GM18520 (cell line): ENCODE results near the gene LMNB1.
"Not testable (repeated sequence)": the region's sequence is repeated elsewhere in the genome, so short reads cannot be mapped to it uniquely, and the experiment has no call there.

Experiments used
- ATAC-seq: cut with Tn5 transposase; IDR thresholded peaks from one replicate; pipeline ENCODE4 v1.9.1; 2021; ENCODE audit not compliant: unreplicated experiment

LMNB1 gene

GRCh38 chr5:126818736-126819135, 41.8 kb downstream of the LMNB1 start:
- ATAC-seq, result no peak

- ATAC-seq, result no peak
Observed at GRCh38 chr5:126819253-126819652, 42.3 kb downstream of the LMNB1 start.

- no peak for ATAC-seq
Observed at GRCh38 chr5:126826619-126827215, 49.8 kb downstream of the LMNB1 start.

GRCh38 chr5:126829098-126829497, 52.2 kb downstream of the LMNB1 start:
- ATAC-seq, result no peak

GRCh38 chr5:126830061-126830460, 53.1 kb downstream of the LMNB1 start:
- no peak for ATAC-seq

GRCh38 chr5:126831156-126831555, 54.2 kb downstream of the LMNB1 start:
- ATAC-seq, result no peak

GRCh38 chr5:126836778-126837177, 59.8 kb downstream of the LMNB1 start:
- no peak for ATAC-seq

- no peak for ATAC-seq
Observed at GRCh38 chr5:126837242-126837641, 60.3 kb downstream of the LMNB1 start.

- ATAC-seq, result no peak
Observed at GRCh38 chr5:126837906-126838539, 61.1 kb downstream of the LMNB1 start.

- not testable (repeated sequence) for ATAC-seq
Observed at GRCh38 chr5:126839407-126839806, 62.5 kb downstream of the LMNB1 start.

GRCh38 chr5:126843375-126843774, 66.4 kb downstream of the LMNB1 start:
- ATAC-seq, result not testable (repeated sequence)

- not testable (repeated sequence) for ATAC-seq
Observed at GRCh38 chr5:126845470-126846070, 68.6 kb downstream of the LMNB1 start.

GRCh38 chr5:126846344-126846743, 69.4 kb downstream of the LMNB1 start:
- no peak for ATAC-seq

GRCh38 chr5:126846744-126847455, 70.0 kb downstream of the LMNB1 start:
- no peak for ATAC-seq

GRCh38 chr5:126847456-126847820, 70.5 kb downstream of the LMNB1 start:
- no peak for ATAC-seq

- ATAC-seq, result no peak
Observed at GRCh38 chr5:126847826-126848251, 70.9 kb downstream of the LMNB1 start.

- no peak for ATAC-seq
Observed at GRCh38 chr5:126848253-126848652, 71.3 kb downstream of the LMNB1 start.

GRCh38 chr5:126849101-126849678, 72.3 kb downstream of the LMNB1 start:
- no peak for ATAC-seq

GRCh38 chr5:126851501-126852011, 74.6 kb downstream of the LMNB1 start:
- no peak for ATAC-seq

- peak; percentile 95 for ATAC-seq
Observed at GRCh38 chr5:126852091-126852571, 75.2 kb downstream of the LMNB1 start.

- ATAC-seq, result no peak
Observed at GRCh38 chr5:126852841-126853271, 75.9 kb downstream of the LMNB1 start.
